A549 (cell line): ENCODE results near the gene MPPED1.

Experiments used
- CTCF ChIP-seq: fragments of >200 bp; sonication (Bioruptor Twin); formaldehyde crosslinking; IDR thresholded peaks from 3 replicates; pipeline ENCODE4 v1.5.1; 2016
- EP300 ChIP-seq, 2 experiments: fragments of >200 bp; sonication (Bioruptor Twin); formaldehyde crosslinking; IDR thresholded peaks; 2 replicates in 1 of 2; 3 replicates in 1 of 2; pipeline ENCODE4 v1.6.1; 2016 to 2017
- KDM1A ChIP-seq: fragments of 200-600 bp; sonication (generic); IDR thresholded peaks from 2 replicates; pipeline ENCODE4 v1.6.1; 2016; ENCODE audit warnings: low read depth, mild to moderate bottlenecking
- MAX ChIP-seq: IDR thresholded peaks from 2 replicates; pipeline ENCODE4 v1.6.1; 2012
- MYC ChIP-seq: IDR thresholded peaks from 2 replicates; pipeline ENCODE4 v1.6.1; 2012; ENCODE audit warnings: mild to moderate bottlenecking, inconsistent platforms, low read length, improper control_type of control experiment, borderline replicate concordance
- NPAS2 ChIP-seq: fragments of 250-450 bp; sonication (Bioruptor Pico); IDR thresholded peaks from 2 replicates; pipeline ENCODE4 v1.8.0; 2022; ENCODE audit warnings: mild to moderate bottlenecking, moderate library complexity, borderline replicate concordance
- PBX3 ChIP-seq: IDR thresholded peaks from 2 replicates; pipeline ENCODE4 v1.6.1; 2012
- POLR2A ChIP-seq: IDR thresholded peaks from 2 replicates; pipeline ENCODE4 v1.6.1; 2012; ENCODE audit warnings: mild to moderate bottlenecking, low read length
- RAD21 ChIP-seq, 2 experiments: fragments of >200 bp in 1 of 2; sonication (Bioruptor Twin) in 1 of 2; formaldehyde crosslinking in 1 of 2; IDR thresholded peaks in 1 of 2; conservative IDR thresholded peaks in 1 of 2; 2 replicates in 1 of 2; 3 replicates in 1 of 2; pipeline ENCODE4 v1.6.1; 2012 to 2018; ENCODE audit warnings: inconsistent platforms in 1 of 2
- REST ChIP-seq: fragments of 200-600 bp; sonication (generic); IDR thresholded peaks from 2 replicates; pipeline ENCODE4 v1.6.1; 2016; ENCODE audit warnings: antibody characterized with exemption, mild to moderate bottlenecking, moderate library complexity

- no peak for TF ChIP-seq MYC
- no peak for TF ChIP-seq PBX3
- no peak for TF ChIP-seq KDM1A
- TF ChIP-seq RAD21 (conservative IDR thresholded peaks at IDR 0.05 in 1 of 2, IDR thresholded peaks at IDR 0.05 in 1 of 2), result no peak
- TF ChIP-seq POLR2A, result no peak
- TF ChIP-seq CTCF, result no peak
- no peak for TF ChIP-seq MAX
- no peak for TF ChIP-seq EP300 (IDR thresholded peaks at IDR 0.05)
- TF ChIP-seq REST, result no peak
- no peak for TF ChIP-seq NPAS2 (CRISPR knock-in tag)
These were observed 134.4 kb downstream of the MPPED1 start for GRCh38 chr22:43546186-43546585.
